ENCODE data around the gene TBC1D1.

Gene TBC1D1

DNA sequence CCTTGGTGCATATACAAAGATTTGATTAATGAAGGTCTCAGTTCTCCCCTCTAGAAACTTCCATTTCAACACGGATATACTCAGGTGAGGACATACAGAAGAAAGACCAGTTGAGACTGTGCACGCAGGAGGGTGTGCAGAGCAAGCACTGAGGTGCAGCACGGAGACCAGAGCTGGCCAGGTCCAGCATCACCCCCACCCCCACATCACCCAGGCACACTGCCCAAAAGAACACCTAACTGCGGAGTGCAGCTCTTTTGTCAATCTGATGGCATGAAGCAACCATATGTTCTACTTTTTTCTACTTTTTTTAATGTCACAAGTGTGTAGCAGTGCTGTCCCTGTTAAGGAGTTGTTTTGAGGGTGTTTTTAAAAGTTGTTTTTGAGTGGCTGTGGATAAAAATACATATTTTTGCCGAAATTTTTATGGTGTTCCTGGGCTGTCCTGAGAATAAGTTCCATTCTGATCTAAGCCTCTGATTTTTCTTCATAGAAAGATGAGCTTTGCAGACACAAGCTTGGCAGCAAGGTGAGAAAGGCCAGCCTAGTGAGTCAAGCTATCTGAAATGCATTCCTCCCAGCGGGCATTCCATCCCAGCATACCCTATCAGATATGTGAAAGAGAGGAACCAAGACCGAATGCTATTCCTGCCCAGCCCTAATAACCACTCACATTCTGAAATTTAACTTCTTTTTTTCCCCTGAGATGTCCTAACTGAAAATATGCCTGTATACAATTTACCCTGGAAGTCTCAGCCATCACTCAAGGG, 243.0 kb downstream of the TBC1D1 start:
- no peak for DNase-seq

DNA sequence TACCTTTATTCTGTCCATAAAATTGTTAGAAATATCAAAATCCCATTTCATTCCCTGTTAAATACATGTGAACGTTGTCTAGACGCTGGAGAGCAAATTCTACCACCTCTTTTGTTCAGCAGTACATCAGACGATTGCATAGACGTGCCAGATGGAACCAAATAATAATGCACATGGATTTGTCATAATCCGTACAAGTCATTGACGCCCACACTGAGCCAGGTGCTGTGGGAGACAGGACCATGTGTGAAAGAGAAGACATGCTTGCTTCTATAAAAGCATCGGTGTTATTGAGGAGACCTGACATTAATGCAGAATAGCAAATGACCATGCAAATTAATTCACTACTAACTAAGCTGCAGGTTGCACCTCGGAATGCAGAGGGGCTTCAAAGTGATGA, 244.3 kb downstream of the TBC1D1 start:
- no peak for DNase-seq

DNA sequence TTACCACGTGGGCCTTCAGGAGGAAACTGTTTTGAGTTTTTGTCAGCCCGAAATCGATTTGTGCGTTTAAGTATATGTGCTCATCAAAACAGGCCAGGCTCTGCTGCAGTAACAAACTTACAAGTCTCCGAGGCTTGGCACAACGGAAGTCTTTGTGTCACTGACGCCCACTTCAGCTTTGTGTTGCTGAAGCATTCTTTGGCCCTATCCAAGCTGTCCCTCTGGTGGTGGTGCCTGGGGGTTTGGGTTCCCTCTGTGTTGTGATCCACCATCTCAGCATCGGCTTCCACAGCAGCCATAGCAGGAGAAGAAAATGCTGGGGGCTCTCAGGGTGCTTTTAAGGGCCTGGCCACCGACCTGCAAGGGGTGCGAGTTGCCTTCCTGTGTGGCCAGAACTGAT, 245.7 kb downstream of the TBC1D1 start:
- DNase-seq: no peak

DNA sequence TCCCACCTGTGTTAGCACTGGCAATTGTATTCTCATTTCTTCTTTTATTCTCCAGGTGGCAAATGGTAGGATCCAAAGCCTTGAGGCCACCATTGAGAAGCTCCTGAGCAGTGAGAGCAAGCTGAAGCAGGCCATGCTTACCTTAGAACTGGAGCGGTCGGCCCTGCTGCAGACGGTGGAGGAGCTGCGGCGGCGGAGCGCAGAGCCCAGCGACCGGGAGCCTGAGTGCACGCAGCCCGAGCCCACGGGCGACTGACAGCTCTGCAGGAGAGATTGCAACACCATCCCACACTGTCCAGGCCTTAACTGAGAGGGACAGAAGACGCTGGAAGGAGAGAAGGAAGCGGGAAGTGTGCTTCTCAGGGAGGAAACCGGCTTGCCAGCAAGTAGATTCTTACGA, 246.2 kb downstream of the TBC1D1 start:
- no peak for DNase-seq

DNA sequence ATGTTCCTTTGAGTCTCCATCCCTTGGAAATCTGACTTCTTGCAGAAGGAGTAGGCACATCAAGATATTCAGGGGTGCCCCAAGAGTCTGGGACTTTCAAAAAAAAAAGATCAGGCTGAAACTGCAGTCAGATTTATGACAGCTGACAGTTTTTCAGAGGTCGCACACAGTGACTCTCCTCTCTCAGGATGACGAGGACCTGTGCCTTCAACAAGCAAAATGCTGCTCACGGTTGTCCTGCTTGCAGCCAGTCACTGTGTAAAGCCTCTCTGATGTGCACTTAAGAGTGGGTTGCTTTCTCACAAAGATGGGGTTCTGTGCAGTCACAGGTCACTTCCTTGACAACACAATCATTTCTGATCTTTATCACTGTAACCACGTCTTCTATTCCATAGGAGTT, 247.5 kb downstream of the TBC1D1 start:
- DNase-seq: no peak

DNA sequence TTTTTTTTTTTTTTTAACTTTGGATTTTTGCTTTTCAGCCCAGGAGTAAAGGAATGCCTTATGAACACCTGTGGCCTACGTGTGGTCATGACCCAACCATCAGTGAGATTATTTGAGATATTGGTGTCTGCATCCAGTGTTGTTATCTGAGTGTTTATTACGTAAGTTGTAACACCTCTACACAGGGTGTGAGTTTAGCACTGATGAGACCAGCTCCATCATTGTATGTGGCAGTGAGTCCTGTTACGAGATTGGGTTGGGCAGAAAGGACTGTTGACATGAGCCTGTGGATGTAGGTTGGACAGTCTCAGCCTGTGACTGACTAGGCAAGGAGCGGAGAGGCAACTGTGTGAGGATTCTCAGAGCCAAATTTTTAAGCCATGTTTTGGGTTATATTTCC, 248.3 kb downstream of the TBC1D1 start:
- no peak for DNase-seq

DNA sequence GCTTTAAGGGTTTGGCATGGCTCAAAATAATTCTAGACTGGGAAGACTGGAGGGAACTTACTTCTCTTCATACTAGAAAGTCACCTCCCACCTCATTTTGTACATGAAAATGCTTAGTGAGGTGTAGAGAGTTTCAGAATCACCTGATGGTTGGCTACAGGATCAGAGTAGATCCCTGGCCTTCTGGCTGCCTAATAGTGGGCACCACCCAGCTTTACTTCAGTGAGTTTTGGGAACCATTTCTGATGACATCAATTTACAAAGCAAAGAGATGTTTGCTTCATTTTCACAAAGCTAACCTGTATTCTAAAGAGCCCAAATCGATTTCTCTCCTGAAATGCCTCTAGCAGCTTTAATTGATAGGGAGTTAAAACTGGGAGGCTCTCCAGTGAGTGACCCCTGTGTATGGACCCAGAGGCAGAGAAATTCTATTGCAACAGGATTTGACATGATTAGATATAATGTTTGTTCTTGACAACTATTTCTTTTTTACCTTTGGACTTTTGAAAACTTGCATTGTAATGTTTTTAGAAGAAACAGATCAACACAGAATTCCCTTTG, 249.8 kb downstream of the TBC1D1 start:
- no peak for DNase-seq

DNA sequence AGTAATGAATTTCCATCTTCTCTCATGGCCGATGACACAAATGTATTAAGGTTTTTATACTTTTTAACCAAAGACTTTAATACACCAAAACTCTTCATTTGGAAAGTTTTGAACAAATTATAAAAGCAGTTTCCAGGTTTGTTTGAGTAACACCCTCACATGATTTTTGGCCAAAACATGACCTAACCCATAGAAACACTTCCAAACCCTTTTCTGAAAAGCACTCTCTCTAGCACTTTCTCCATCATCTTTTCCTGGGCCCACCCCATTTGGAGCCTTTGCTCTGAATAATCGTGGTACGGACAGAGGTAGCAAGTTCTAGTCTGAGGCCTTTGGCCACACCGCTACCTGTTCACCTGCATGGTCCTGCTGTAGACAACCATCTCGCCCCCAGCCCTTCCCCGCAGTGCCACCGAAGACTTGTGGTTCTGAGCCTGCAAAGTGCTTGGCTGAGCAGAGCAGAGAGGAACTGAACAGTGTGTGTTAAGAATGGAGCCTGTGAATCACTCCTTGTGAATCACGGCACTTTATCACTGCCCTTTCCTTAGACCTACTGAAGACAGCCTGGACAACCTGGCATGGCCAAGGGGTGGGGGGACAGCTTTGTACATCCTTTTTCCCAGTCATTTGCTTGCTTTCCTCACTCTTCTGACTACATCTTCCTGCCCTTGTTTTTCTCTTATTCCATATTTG, 251.1 kb downstream of the TBC1D1 start:
- no peak for DNase-seq

DNA sequence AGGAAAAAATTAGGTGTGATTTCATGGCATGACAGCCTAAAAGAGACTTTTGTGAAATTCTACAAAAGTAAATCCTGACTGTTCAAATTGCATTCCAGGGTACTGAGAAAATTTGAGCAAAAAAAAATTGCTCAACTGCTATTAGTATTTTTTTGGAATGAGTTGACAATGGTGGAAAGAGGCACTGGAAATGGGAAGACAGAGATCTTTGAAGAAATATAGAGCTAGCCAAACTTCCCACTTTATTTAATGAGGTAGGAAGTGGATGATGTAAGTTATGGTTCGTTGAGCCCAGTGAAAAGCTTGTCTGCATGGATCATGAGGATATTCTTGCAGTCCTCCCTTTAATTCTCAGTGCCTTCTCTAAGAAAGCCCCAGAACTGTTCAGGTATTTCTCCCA, 253.1 kb downstream of the TBC1D1 start:
- no peak for DNase-seq

DNA sequence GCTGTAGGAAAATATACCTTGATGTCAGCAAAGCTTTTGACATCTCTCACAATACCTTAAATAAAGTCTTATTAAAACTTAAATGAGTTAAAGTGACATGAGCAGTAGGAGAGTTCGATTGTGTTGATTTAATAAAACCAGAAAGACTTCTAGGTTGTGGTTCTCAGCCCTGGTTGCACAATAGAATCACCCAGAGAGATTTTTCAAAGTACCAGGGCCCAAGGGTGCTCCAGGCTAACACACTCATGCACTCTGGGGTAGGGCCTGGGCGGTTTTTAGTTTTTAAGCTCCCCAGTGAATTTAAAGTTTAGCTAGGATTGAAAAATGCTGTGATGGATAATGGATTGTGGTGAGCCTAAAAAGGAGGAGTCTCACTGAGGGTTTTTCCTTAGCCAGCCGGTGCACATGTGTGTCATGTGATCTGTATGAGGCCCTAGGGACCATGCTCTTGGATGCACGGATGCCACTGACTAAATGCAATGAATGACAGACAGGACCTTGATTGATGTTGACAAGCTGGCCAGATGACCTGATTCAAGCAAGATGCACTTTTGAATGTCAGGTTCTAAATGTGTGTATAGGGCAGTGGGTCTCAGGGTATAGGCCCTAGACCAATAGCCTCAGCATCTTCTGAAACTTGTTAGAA, 254.3 kb downstream of the TBC1D1 start:
- DNase-seq: no peak

DNA sequence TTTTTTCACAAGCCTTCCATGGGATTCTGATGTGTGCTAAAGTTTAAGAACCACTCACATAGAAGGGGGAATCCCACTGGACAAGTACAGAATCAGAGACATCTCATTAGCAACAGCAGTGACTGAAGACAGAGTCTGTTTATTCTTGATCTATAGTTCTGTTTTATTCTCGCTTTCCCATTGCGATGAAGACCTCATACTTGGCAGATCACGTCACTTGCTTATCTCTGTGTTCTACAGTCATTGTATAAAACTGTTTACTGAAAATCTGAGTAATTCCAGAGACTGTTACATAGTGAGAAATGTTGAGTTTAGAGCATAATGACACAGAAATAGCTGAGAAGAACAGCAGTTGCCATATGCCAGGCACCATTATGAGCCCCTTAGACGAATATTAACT, 254.9 kb downstream of the TBC1D1 start:
- no peak for DNase-seq

DNA sequence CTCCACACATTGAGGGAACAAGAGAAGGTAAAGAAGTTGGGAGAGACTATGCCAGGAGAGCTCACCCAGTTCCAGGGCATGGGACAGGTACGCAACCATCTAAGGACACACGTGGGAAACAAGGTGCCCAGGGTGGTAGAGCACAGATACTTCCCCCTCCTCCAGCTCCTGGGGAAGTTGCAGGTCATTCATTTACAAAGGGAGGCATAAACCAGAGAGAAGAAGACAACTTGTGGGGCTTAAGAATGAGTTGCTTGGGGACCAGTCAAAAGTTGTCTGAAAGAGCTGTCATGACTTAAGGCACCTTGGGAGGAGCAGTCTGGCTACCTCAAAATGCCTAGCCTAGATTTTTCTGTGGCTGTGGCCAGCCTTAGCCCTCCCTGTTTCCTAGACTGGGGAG, 255.5 kb downstream of the TBC1D1 start:
- DNase-seq: no peak

DNA sequence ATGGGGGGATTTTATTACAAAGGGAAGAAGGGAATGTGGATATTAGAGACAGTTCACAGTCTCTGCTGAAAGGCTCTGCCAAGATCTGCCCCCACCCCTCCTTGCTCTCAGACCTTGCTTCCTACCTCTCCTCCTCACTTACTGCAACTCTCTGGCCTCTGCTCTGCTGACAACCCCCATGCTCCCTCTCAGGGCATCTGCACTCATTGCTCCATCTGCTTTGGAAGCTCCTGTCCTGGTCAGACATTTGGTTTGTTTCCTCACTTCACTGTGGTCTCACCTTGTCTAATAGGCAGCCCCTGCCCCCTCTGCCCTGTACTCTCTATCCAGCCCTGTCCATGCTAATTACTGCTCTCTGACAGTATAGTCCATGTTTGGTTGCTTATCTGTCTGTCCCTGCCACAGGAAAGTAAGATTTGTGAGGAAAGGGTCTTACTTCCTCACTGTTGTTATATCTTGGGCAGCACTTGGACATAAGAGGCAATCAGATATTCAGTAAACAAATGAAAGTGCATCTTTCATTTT, 258.6 kb downstream of the TBC1D1 start:
- no peak for DNase-seq

DNA sequence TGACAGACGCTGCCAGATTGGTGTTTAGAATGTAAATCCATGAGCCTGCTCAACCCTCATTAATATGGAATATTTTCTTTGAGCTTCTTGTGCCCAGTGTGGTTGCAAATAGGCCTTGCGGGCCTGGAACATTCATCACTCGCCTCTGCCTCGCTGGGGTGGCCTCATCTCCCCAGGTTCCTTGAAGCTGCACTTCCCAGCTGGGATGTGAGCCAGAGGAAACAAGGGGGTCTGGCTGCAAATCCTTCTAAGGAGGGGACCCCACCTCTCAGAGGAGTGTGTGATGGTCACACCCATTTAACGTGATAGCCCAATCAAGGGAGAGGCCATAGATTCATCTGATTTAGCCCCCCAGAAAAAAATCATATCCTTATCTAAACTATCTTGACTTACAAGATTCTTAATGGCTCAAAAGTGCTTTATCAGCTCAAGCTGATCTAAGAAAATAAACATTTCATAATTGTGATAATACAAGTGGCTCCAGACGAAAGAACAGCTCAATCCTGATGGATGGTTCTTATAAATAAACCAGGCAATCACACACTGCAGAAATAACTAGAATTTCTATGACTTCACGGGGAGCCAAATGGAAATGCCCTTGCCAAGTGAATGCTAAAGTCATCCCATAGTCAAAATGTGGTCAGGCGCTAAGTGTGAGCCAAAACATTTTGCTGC, 259.2 kb downstream of the TBC1D1 start:
- no peak for DNase-seq

DNA sequence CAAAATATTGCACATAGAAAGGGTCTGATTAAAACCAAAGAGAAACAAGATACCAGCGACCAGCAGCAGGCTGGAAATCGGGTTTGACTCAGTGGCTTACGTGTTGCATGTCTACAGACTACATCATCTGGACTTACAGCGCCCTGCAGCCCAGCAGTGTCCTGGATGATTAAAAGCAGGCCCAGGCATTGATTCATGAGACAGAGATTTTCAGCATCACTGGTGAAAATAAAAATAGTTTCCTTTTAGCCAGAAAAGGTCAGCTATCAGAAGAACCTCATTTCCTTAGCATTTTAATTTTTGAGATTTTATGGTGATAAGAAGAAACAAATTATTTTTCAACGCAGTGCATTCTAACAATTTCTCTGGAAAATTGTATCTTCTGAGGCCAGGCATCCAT, 259.9 kb downstream of the TBC1D1 start:
- no peak for DNase-seq

DNA sequence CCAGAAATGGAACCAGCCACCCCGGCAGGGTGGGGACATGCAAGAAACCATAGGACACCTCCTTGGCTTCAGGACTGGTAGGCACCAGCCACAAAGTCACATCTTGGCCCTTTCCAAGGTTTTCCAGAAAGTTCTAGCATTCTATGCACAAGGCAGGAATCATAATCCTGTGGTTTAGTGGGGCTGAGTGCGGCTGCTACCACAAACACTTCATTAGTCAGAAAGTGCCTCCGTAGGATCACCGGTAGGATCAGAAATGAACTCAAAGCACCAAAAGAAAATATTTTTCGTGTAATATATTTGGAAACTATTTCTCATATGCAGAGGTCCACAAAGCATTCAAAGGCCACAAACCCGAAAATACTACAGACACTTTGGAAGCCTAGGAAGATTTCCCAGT, 261.0 kb downstream of the TBC1D1 start:
- DNase-seq: no peak

DNA sequence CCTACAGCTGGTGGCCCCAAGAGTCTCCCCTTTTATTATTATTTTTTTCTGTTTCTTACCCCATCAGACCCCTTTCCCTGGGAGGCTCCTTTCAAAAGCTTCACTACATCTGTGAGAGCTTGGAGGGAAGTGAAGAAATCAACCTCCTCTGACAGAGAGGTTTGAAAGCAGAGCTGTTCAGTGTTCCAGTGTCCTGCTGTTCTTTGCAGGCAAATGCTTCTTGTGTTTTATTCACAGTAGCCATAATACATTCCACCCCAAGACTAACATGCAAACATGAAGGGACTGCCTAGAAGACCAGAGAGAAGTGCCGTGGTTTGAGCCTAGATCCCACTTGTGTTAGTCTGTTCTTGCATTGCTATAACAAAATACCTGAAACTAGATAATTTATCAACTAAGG, 261.4 kb downstream of the TBC1D1 start:
- DNase-seq: no peak

DNA sequence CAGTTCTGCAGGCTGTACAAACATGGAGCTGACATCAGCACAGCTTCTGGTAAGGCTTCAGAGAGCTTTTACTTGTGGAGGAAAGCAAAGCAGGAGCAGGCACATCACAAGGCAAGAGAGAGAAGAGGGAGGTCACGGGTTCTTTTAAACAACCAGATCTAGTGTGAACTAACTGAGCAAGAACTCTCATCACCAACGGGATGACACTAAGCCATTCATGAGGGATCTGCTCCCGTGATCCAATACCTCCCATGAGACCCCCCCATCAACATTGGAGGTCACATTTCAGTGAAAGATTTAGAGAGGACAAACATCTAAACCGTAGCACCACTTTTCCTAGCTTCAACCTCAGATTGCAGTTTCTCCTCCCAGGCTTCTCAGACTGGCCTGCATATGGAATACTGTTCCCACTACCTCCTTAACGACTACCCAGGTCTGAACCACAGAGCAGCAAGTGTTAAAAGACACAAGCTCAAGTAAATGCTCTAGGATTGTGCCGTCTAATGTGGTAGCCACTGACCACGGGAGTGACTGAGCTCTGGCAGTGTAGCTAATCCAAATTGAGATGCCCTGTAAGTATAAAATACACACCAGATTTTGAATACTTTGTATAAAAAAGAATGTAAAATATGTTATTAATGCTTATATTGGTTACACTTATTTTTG, 262.0 kb downstream of the TBC1D1 start:
- no peak for DNase-seq

DNA sequence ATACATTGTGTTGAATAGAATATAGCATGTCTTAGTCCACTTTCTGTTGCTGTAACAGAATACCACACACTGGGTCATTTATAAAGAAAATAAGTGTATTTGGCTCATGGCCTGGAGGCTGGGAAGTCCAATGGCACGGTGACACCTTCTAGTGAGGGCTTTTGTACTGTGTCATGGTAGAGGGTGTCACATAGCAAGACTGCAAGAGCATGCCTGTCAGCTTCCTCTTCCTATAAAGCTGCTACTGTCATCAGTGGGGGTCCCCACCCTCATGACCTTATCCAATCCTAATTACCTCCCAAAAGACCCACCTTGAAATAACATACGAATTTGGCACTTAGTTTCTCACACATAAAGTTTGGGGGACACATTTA, 262.5 kb downstream of the TBC1D1 start:
- DNase-seq: no peak

DNA sequence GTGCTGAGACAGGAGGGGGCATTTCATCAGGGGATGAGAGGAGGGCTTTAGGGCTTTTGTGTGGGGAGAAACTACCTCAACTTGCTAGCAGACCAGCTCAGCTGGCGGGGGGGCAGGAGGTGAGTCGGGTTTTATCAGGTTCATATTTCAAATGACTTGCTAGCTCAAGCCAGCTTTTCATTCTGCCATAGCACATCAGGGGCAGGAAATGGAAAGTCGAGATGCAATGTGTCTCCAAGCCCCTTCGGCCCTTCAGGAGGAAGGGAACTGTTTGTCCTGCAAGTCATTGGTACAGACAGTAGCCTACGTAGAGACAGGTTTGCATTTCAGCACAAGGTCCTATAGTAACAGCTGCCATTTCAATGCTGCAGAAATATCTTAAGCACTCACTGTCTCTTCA, 263.4 kb downstream of the TBC1D1 start:
- DNase-seq: no peak

DNA sequence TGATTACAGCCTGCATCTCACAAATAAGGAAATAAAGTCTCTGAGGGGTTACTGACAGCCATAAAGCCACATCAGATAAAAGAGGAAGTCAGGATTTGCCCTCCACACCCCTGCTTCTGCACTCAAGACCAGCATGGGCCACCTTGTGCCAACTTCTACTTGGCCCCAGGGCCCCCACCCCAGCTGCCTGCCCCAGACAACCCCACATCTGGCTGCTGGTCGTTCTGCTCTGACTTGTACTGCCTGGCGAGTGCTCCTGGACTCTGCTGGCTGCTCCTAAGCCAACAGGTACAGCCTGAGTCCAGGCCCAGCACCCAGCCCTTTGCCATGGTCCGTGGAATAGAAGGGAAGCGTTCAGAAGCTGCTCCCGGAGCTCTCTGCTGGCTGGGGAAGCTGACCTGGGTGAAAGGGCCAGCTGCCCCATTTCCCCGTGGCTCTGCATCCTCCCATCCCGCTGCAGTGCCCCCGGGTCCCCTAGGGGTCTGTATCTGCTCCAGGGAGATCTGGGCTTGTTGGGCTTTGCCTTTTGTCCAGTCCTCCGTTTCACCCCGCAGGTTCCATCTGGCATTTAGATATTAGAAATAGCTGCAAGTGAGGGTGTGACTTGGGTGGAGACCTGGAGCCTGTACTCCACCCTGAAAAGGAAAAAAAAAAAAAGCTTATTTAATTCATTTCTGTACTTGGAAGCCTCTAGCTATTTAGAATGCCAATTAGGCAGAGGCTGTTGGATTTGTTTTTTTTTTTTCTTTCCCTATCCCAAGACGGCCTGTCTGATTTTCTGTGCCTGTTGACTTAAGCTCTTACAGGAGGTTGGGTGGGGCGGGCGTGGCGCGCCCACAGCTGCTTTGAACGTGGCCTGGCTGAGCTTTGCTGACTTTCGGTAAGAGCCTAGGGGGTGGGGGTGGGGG, 264.1 kb downstream of the TBC1D1 start:
- DNase-seq: no peak
